HCT116 (cell line): ENCODE data around the gene FHOD3.

Source experiments
- SRF ChIP-seq: IDR thresholded peaks from 2 replicates; pipeline ENCODE4 v1.6.1; 2012; ENCODE audit warnings: low read depth
- TCF7L2 ChIP-seq: IDR thresholded peaks from 2 replicates; pipeline ENCODE4 v1.7.0; 2011; ENCODE audit warnings: borderline replicate concordance, inconsistent platforms; ENCODE audit not compliant: insufficient read depth, insufficient read length; ENCODE audit errors: extremely low read depth

DNA sequence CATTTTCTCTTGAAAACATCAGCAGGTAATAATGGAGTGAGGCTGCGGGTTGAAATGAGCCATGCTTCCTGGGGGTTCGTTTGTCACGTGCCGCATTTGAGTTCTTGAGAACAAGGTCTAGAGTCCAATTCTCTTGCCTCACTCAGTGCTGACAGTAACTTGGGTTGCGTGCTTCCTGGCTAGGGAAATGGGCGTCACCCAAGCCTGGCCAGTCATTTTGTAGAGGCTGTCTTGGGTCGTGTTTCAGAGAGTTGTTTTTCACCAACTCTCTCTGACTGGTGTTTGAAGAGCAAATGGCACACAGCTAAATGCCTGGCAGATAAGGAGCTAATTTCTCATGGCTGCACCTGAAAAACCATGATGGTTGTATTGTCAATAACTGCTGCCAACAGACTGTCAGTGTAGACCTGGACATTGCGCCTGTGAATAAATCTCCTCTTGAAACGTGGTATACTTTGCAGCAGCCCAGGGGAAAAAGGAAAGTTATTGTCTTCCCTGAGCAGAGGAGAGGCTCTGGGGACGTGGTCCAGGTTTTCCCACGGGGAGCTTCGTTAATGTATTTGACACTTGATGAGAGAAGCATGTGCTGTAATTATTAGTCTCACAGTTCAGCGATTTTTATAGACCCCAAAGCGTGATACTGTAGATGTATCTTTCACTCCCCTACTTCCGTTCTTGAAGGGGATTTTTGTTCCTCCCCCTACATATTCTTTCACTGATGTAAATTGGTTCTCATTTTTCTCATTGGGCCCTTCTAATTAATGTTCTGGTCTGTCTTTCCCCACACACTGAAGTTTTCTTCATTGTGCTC, 196.0 kb downstream of the FHOD3 start:
- TF ChIP-seq SRF = no peak
- no peak for TF ChIP-seq TCF7L2
